ENCODE measurements around the gene YIPF2. TPM values are rescaled to one million over a fixed set of nuclear protein-coding genes. Genes with fewer than 3 reads are reported as not detected.
A peak's percentile ranks its signal among the peaks of the same experiment; 100 is the strongest.

YIPF2 gene
- total and polyA plus RNA-seq, 2 of the 4 experiments (the other 2 are of a cell fraction), result 61.5 to 78.0 TPM

- no peak overlapping the region for H3K18ac ChIP-seq (ENCODE audit: low read depth, low read length)
- no peak overlapping the region for H2BK120ac ChIP-seq (ENCODE audit: low read depth, low read length)
- H2BK15ac ChIP-seq (ENCODE audit: low read depth, low read length), result no peak overlapping the region
- no peaks in the 10 kb centered on the region; the same call in 1 of the 2 replicates for H3K4me1 ChIP-seq (ENCODE audit: control insufficient read depth, insufficient read depth, low read length)
- ChIA-PET POLR2A (ENCODE audit: unreplicated experiment) (interaction anchor here (0.5 kb wide), 1 partner anchor 20 kb away, joined by 6 read pairs; no protein-coding TSS in a partner anchor), CTCF (interaction anchor here (1.2 kb wide), 1 partner anchor 14 kb away, joined by 3 read pairs; no protein-coding TSS in a partner anchor)
- in situ Hi-C loops (cut with MboI; ENCODE audit: low sequenced_read_pairs) (no loop called here), dilution Hi-C loops (cut with HindIII; ENCODE audit: low sequenced_read_pairs, unreplicated experiment) (no loop called here), intact Hi-C loops (cut with micrococcal nuclease) (no loop called here)
- H3K4me3 ChIP-seq (ENCODE audit: insufficient read depth, low read depth, low read length), result no peak overlapping the region
- H3K56ac ChIP-seq (ENCODE audit: extremely low read depth, insufficient read depth, low read length), result no peak overlapping the region
- H4K5ac ChIP-seq (ENCODE audit: low read depth, low read length), result no peak overlapping the region
- no peak for DNase-seq
- H3K14ac ChIP-seq (replicated peaks; ENCODE audit: low read depth, low read length), result no peak overlapping the region
- BruUV-seq (replicated peaks), result no TSS peak
- no peak overlapping the region for H3K4ac ChIP-seq (ENCODE audit: low read depth, low read length)
- no peak overlapping the region for H3K4me2 ChIP-seq (ENCODE audit: low read depth, low read length)
- no peak overlapping the region for H2AK9ac ChIP-seq (replicated peaks; ENCODE audit: low read depth, low read length, poor library complexity)
- H4K8ac ChIP-seq (ENCODE audit: low read depth in 2 of 2, low read length in 2 of 2), result 0 out of 4 replicates have a peak overlapping the region, but pooled peaks of 1 of the 2 experiments have one; percentile 5
- no peak overlapping the region for H3K9ac ChIP-seq (ENCODE audit: low read depth, low read length)
- TF ChIP-seq RFX5 (IDR thresholded peaks at IDR 0.05; ENCODE audit: low read depth, low read length) (no peak), RAD21 (IDR thresholded peaks at IDR 0.05; ENCODE audit: low read length) (no peak), MAFK (IDR thresholded peaks at IDR 0.05; ENCODE audit: low read depth, low read length) (no peak), CEBPB (IDR thresholded peaks at IDR 0.05; ENCODE audit: low read depth, low read length) (no peak), POLR2A (IDR thresholded peaks at IDR 0.05; ENCODE audit: low read depth, low read length) (no peak), FOS (IDR thresholded peaks at IDR 0.05; ENCODE audit: low read depth, low read length) (no peak), NFE2L2 (IDR thresholded peaks at IDR 0.05; ENCODE audit: low read depth, low read length) (no peak), CTCF (conservative IDR thresholded peaks at IDR 0.05; ENCODE audit: low read depth, low read length) (no peak), USF2 (IDR thresholded peaks at IDR 0.05; ENCODE audit: low read depth, low read length) (no peak), CHD1 (IDR thresholded peaks at IDR 0.05; ENCODE audit: low read depth, low read length) (no peak), RCOR1 (IDR thresholded peaks at IDR 0.05; ENCODE audit: insufficient replicate concordance, low read length) (no peak)
- H3K9me3 ChIP-seq (ENCODE audit: control insufficient read depth, insufficient read depth, low read length), result no peaks in the 10 kb centered on the region
- no peak overlapping the region for H4K91ac ChIP-seq (ENCODE audit: insufficient read depth, low read depth, low read length)
- no peak overlapping the region for H3K27ac ChIP-seq (ENCODE audit: insufficient read depth, low read length)
- H2AK5ac ChIP-seq (ENCODE audit: low read depth, low read length), result no peak overlapping the region
- H2AFZ ChIP-seq (replicated peaks; ENCODE audit: low read length, poor library complexity), result no peak overlapping the region
- H2BK20ac ChIP-seq (ENCODE audit: low read depth, low read length), result no peak overlapping the region
- H4K20me1 ChIP-seq (ENCODE audit: insufficient read depth, low read length), result peaks cover 71% of the 10 kb centered on the region
- H3K23ac ChIP-seq (ENCODE audit: low read depth, low read length), result no peak overlapping the region
- H3K9me1 ChIP-seq (ENCODE audit: insufficient read depth, low read length), result peaks cover 34% of the 10 kb centered on the region
- ATAC-seq (ENCODE audit: low read depth), result no peak
- H2BK5ac ChIP-seq (ENCODE audit: low read depth, low read length, poor library complexity, severe bottlenecking), result no peak overlapping the region
- no peaks in the 10 kb centered on the region for H3K27me3 ChIP-seq (ENCODE audit: control insufficient read depth, insufficient read depth, low read length)
- H3K36me3 ChIP-seq (ENCODE audit: control insufficient read depth, insufficient read depth, low read length), result no peaks in the 10 kb centered on the region
- WGBS, 2 experiments (ENCODE audit: extremely low coverage in 2 of 2, insufficient read length in 1 of 2), result no CpG with 5 or more reads among the region's 3 CpGs
- peaks cover 26 to 94% of the 10 kb centered on the region in 2 experiments for H3K79me1 ChIP-seq (ENCODE audit: low read depth in 1 of 2, low read length in 2 of 2)
Measured at GRCh38 chr19:10878253-10878652, 50.2 kb downstream of the YIPF2 start.
